ENCODE data around the gene FTL. TPM values are rescaled to one million over a fixed set of nuclear protein-coding genes. Genes with fewer than 3 reads are reported as not detected.

Gene FTL
- total RNA-seq, 4 donors from 2014 or later, result 5,249 to 9,852 (median 6,180) TPM

DNA sequence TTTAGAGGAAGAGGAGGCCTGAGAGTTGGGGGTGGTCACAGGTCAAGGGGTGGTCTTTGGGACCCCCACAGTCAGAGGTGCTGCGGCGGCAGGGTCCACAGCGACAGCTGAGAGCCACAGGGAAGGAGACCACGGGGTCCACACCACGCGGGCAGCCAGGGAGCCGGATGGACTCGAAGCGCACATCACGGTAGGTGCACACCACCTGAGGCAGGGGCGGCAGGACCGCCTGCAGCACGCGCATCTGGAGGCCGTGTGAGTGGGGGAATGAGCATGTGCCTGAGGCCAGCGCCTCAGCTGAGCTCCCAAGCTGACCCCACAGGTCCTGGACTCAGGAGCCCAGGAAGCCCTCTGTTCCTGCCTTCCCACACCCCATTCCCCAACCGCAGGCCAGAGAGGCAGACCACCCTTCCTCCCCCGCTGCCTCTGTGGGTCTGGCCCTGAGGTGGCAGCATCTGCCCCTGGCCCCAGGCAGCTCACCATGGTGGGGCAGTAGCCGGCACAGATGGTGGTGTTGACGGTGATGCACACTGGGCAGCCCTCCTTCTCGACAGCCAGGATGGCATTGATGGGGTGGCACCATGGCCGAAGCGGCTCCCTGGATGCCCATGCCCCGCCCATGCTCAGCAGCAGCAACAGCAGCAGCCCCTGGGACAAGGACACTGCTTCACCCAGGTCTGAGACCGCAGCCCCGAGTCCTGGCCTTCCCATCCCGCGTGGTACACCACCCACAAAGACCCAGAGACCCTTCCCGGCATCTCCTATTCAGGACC lies 51.1 kb downstream of the FTL start:
- Histone ChIP-seq H3K36me3 (peaks cover 0 to 16% (median 0%) of the 10 kb centered on the region in 3 donors), H3K9me3 (no peaks in the 10 kb centered on the region), H3K4me3 (no peak overlapping the region), H3K27me3 (peaks cover 0 to 4% of the 10 kb centered on the region in 2 donors), H3K4me1 (peaks cover 0 to 26% (median 9%) of the 10 kb centered on the region in 4 donors), H3K27ac (no peak overlapping the region)
- TF ChIP-seq, protein P1, sequence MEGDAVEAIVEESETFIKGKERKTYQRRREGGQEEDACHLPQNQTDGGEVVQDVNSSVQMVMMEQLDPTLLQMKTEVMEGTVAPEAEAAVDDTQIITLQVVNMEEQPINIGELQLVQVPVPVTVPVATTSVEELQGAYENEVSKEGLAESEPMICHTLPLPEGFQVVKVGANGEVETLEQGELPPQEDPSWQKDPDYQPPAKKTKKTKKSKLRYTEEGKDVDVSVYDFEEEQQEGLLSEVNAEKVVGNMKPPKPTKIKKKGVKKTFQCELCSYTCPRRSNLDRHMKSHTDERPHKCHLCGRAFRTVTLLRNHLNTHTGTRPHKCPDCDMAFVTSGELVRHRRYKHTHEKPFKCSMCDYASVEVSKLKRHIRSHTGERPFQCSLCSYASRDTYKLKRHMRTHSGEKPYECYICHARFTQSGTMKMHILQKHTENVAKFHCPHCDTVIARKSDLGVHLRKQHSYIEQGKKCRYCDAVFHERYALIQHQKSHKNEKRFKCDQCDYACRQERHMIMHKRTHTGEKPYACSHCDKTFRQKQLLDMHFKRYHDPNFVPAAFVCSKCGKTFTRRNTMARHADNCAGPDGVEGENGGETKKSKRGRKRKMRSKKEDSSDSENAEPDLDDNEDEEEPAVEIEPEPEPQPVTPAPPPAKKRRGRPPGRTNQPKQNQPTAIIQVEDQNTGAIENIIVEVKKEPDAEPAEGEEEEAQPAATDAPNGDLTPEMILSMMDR (IDR thresholded peaks at IDR 0.05), result no peak
- no peak for TF ChIP-seq POLR2A (IDR thresholded peaks at IDR 0.05)
- no peak for DNase-seq

Small RNA genes within 50 kb of the gene (small RNA-seq; reads per million reads assigned to genes)
- 0 reads per million in 2 donors for gene AC026803.1
- gene MIR6798, result 0 to 0.13 reads per million in 2 donors

Other genes starting within 250 kb of the FTL start
- 1 to 10 TPM in 1 of 4 donors, under 1 TPM in 1, not detected in 2; 0.70 to 1.1 TPM for gene MAMSTR, start 245.6 kb upstream of the FTL start, total RNA-seq
- 1 to 10 TPM; 1.8 to 6.6 (median 3.4) TPM for gene RASIP1, start 224.7 kb upstream of the FTL start, total RNA-seq
- not detected for gene IZUMO1, start 218.4 kb upstream of the FTL start, total RNA-seq
- 1 to 10 TPM in 1 of 4 donors, under 1 TPM in 3; 0.38 to 1.2 (median 0.68) TPM for gene FUT1, start 212.7 kb upstream of the FTL start, total RNA-seq
- gene FGF21, start 209.8 kb upstream of the FTL start, total RNA-seq, result not detected
- 10 to 100 TPM; 22.4 to 53.6 (median 30.2) TPM for gene BCAT2, start 154.3 kb upstream of the FTL start, total RNA-seq
- 1 to 10 TPM in 3 of 4 donors, not detected in 1; 2.0 to 8.8 (median 2.8) TPM for gene HSD17B14, start 128.8 kb upstream of the FTL start, total RNA-seq
- gene PLEKHA4, start 96.7 kb upstream of the FTL start, total RNA-seq, result 10 to 100 TPM in 1 of 4 donors, 1 to 10 TPM in 3; 2.8 to 38.8 (median 5.9) TPM
- gene PPP1R15A, start 92.9 kb upstream of the FTL start, total RNA-seq, result 100 to 1,000 TPM in 2 of 4 donors, 10 to 100 TPM in 2; 39.2 to 198 (median 80.3) TPM
- gene TULP2, start 66.6 kb upstream of the FTL start, total RNA-seq, result not detected
- 100 to 1,000 TPM; 154 to 506 (median 444) TPM for gene NUCB1, start 65.0 kb upstream of the FTL start, total RNA-seq
- gene DHDH, start 31.6 kb upstream of the FTL start, total RNA-seq, result 10 to 100 TPM in 3 of 4 donors, not detected in 1; 14.6 to 55.5 (median 45.9) TPM
- 100 to 1,000 TPM in 3 of 4 donors, 10 to 100 TPM in 1; 71.0 to 138 (median 104) TPM for gene BAX, start 10.4 kb upstream of the FTL start, total RNA-seq
- gene GYS1, start 28.0 kb downstream of the FTL start, total RNA-seq, result 10 to 100 TPM; 24.8 to 61.8 (median 44.0) TPM
- 100 to 1,000 TPM in 1 of 4 donors, 10 to 100 TPM in 3; 34.2 to 111 (median 42.8) TPM for gene RUVBL2, start 28.6 kb downstream of the FTL start, total RNA-seq
- 10 to 100 TPM in 1 of 4 donors, not detected in 3; 15.8 TPM for gene LHB, start 51.8 kb downstream of the FTL start, total RNA-seq
- gene CGB3, start 59.0 kb downstream of the FTL start, total RNA-seq, result not detected
- not detected for gene CGB2, start 66.6 kb downstream of the FTL start, total RNA-seq
- not detected for gene CGB1, start 71.6 kb downstream of the FTL start, total RNA-seq
- gene CGB5, start 78.5 kb downstream of the FTL start, total RNA-seq, result not detected
- not detected for gene CGB8, start 83.8 kb downstream of the FTL start, total RNA-seq
- not detected for gene CGB7, start 92.4 kb downstream of the FTL start, total RNA-seq
- gene NTF4, start 99.5 kb downstream of the FTL start, total RNA-seq, result not detected
- gene KCNA7, start 107.4 kb downstream of the FTL start, total RNA-seq, result not detected
- gene SNRNP70, start 120.1 kb downstream of the FTL start, total RNA-seq, result 100 to 1,000 TPM; 240 to 520 (median 395) TPM
- 10 to 100 TPM in 3 of 4 donors, not detected in 1; 13.5 to 29.4 (median 18.0) TPM for gene LIN7B, start 149.1 kb downstream of the FTL start, total RNA-seq
- gene C19orf73, start 153.8 kb downstream of the FTL start, total RNA-seq, result 1 to 10 TPM in 3 of 4 donors, not detected in 1; 3.6 to 6.1 (median 4.6) TPM
- 10 to 100 TPM; 12.7 to 24.8 (median 16.4) TPM for gene PPFIA3, start 154.2 kb downstream of the FTL start, total RNA-seq
- gene HRC, start 190.1 kb downstream of the FTL start, total RNA-seq, result under 1 TPM in 3 of 4 donors, not detected in 1; 0.35 to 0.76 (median 0.67) TPM
- 100 to 1,000 TPM; 228 to 419 (median 258) TPM for gene TRPM4, start 192.5 kb downstream of the FTL start, total RNA-seq